Stimulated activated CD4-positive, alpha-beta T cell treated with anti-CD3 and anti-CD28 coated beads, Interleukin-2, amount 100 ng/mL, for 4 hours (primary cell): ENCODE results near the gene FBXL13.
"Not testable (repeated sequence)": the region's sequence is repeated elsewhere in the genome, so short reads cannot be mapped to it uniquely, and the experiment has no call there.

ENCODE experiments used
- DNase-seq: peaks from one replicate; pipeline ENCODE4 v3.0.0-alpha.2; 2020; ENCODE audit warnings: low read depth

Gene FBXL13

GRCh38 chr7:102935450-102936115, 139.0 kb downstream of the FBXL13 start:
- DNase-seq: no peak

DNA sequence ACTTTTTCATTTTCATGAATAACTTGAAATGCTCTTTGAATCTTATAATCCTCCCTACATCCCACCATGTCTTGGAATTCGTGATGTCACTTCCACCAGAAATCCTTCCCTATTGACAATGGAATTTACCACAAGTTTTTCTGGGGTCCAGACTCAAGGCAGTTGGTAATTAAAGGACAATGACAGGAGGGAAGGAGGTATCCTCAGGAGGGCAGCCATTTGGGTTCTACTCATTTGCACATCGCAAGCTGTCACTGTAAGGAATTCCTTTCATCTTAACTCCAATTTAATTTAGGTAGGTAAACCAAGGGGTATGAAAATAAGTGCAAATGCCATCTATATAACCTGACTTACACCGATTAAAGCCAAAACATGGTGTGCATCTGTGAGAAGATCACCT, 139.9 kb downstream of the FBXL13 start:
- DNase-seq: no peak

GRCh38 chr7:102934239-102934638, 140.4 kb downstream of the FBXL13 start:
- DNase-seq: no peak

GRCh38 chr7:102933763-102934162, 140.8 kb downstream of the FBXL13 start:
- no peak for DNase-seq

GRCh38 chr7:102931757-102932156, 142.8 kb downstream of the FBXL13 start:
- no peak for DNase-seq

DNA sequence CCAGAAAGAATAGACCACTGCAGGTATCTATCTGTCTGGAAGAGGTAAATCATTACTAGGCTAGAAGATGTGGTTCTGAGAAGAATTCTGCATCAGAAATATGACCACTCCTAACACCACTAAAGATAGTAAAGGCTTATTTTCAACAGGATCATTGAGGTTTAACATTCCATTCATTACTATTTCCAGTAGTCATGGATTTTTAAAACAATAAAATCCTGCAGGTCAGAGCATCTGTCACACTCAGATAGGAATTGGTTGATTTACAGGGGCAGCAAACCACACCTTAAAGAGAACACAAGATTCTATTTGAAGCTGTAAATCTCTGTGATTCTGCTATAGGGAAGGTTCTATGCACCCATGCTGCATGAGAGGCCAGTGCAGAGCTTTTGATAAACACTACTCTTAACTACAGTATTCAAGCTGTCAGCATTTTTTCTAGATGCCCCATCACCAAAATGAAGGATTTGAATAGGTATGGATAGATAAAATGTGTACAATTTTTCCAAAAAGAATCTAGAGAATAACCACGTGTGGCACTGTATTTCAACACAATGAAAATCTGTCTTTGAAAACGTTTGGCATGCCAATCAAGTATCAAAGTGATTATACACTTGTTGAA, 147.2 kb downstream of the FBXL13 start:
- DNase-seq: no peak

DNA sequence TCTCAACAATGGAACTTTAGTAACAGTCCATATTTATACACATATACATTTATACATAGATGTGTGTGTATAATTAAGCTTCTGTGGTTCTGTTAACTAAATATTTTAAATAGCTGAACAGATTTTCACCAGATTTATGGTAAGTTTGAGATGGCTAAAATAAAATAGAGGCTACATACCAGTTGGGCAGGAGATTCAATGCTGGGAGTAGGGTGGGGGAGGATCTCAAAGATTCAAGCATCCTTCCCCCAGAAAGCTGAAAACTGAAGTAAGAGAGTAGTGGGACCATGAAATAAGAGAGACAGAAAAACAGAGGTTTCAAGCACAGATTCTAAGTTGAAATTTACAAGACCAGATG, 147.8 kb downstream of the FBXL13 start:
- DNase-seq: no peak

GRCh38 chr7:102925976-102926782, 148.4 kb downstream of the FBXL13 start:
- DNase-seq: no peak

GRCh38 chr7:102918845-102919244, 155.8 kb downstream of the FBXL13 start:
- no peak for DNase-seq

GRCh38 chr7:102917436-102918353, 156.9 kb downstream of the FBXL13 start:
- no peak for DNase-seq

DNA sequence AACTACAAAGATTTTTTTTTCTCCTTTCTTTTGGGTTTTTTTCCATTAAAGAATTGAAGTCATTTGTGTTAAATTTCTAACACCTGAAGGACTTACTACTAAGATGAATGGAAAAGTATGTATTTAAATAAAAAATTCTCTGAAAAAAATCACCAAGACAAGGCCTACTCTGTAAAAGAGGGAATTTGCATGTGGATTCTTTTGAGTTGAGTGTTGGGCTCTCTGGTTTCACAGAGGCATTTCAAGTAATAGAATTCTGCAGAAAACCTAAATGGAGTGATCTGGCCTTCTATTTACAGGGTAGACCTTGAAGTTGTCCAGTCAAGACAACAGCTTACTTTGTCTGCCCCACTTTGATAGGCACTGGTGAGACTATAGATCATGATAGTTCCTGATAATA, 157.7 kb downstream of the FBXL13 start:
- no peak for DNase-seq

GRCh38 chr7:102916426-102916825, 158.2 kb downstream of the FBXL13 start:
- DNase-seq: no peak

DNA sequence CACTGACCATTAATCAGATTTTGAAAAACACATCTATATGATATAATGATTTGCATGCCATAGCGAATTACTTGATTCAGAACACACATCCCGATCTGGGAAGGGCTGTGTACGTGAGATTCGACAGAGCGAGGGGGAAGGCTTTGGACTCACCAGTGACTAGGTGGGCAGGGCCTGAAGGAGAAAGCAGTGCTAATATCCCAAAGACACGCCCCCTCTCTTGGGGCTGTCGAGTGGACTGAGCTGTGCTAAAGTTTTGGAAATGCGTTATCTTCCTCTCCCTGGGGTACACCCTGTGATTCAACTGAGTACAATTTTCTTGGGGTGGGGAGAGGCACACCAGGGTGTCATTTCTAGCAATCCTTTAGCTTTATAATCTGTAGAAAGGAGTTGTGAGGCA, 160.0 kb downstream of the FBXL13 start:
- no peak for DNase-seq

GRCh38 chr7:102913826-102914225, 160.8 kb downstream of the FBXL13 start:
- DNase-seq: no peak

DNA sequence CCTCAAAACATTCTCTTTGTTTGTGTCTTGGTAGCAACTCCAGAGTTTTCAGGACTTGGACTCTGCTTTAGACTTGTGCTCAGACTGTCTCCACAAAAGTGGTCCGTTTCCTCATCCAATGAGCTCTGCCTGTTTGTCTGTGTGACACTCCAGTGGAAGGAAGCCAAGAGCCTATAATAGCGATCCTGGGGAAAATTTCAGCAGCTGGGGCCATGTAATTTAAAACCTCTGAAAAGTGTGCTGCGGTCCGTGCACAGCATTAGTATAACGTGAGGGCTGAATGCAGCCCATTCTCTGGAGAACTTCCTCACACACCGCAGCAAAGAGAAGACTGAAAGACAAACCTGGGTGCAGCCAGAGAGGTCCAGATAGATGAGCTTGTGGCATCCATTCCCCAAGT, 161.9 kb downstream of the FBXL13 start, which contains the start of gene LRRC17:
Gene LRRC17, plus strand, starts transcription at position 259 of the 400 bp plus-strand sequence. CDS start 20,914 bp downstream, outside the sequence.
- no peak for DNase-seq

GRCh38 chr7:102908676-102909075, 165.9 kb downstream of the FBXL13 start:
- DNase-seq: no peak

DNA sequence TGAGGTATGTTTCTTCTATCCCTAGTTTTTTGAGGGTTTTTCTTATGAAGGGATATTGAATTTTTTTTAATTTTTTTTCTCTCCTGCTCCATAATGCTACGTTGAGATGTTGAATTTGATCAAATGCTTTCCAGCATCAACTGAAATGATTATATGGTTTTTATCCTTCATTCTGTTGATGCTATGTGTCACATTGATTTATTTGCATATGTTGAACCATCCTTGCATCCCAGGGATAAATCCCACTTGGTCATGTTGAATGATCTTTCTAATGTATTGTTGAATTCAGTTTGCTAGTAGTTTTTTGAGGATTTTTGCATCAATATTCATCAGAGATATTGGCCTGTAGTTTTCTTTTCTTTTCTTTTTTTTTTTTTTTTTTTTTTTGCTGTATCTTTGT, 171.0 kb downstream of the FBXL13 start:
- not testable (repeated sequence) for DNase-seq

GRCh38 chr7:102902052-102902451, 172.5 kb downstream of the FBXL13 start:
- DNase-seq: not testable (repeated sequence)

GRCh38 chr7:102898532-102898859, 176.1 kb downstream of the FBXL13 start:
- no peak for DNase-seq

DNA sequence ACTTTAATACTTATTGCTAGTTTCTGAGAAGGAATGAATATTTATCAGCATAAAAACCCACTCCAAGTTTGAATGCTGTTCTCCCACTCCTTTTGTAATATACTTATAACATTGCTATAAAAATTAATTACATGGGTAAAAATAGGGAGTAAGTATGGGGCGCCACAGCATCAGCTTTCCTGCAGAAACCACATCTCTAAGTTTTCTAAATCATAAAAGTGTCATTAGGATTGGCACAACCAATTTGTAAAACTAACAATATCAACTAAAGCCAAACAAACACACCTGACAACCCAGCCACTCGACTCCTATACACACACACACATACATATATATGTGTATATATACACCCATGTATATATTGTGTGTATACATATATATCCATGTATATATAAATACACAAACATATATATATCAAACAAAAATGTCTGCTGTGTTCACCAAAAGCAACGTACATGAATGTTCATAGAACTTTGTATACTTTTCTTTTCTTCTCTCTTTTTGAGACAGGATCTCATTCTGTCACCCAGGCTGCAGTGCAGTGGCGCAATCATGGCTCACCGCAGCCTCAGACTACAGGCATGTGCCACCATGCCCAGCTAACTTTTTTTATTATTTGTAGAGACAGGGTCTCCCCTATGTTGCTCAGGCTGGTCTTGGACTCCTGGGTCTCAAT, 176.6 kb downstream of the FBXL13 start:
- DNase-seq: no peak

DNA sequence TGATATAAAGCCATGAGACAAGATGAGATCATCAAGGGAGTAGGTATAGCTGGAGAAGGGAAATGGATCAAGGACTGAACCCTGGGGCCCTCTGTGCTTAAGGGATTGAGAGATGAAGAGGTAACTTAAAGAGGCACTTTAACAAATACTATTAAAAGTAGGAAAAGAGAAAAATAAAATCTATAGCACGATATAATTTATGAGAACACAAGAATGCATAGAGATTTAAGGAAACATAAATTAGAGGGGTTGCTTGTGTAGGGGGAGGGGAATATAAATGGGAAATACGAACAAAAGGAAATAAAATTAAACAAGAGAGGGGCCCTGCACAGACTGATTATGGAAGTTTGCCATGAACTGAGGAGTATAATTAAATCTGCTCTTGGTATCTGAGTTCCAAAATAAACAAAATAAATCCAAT, 177.4 kb downstream of the FBXL13 start:
- DNase-seq: no peak

GRCh38 chr7:102896585-102896984, 178.0 kb downstream of the FBXL13 start:
- no peak for DNase-seq
